Adrenal gland (tissue), 12 donors: Measurements from ENCODE around the gene AP5M1. TPM values are rescaled to one million over a fixed set of nuclear protein-coding genes. Genes with fewer than 3 reads are reported as not detected.

Experiments
- DNase-seq, 7 donors: peaks; one replicate each; pipeline ENCODE4 v3.0.0-alpha.2; 2019 to 2020
- H3K27ac ChIP-seq, 5 donors: fragments of 200-600 bp; sonication (generic) in 4 of 5; 1 replicate in 3 of 5; 2 replicates in 2 of 5; pipeline versions ENCODE4 v1.5.1 to v1.8.0; 2016 to 2020; ENCODE audit warnings: mild to moderate bottlenecking in 1 of 5
- H3K27me3 ChIP-seq: fragments of 200-600 bp; 2 replicates; pipeline ENCODE4 v1.8.0; 2021
- H3K36me3 ChIP-seq, 2 donors: fragments of 200-600 bp; replicated peaks in 1 of 2; 1 replicate in 1 of 2; 2 replicates in 1 of 2; pipeline versions ENCODE4 v1.5.1 to v1.8.0; 2018 to 2022
- H3K4me1 ChIP-seq, 2 donors: fragments of 200-600 bp; replicated peaks in 1 of 2; 1 replicate in 1 of 2; 2 replicates in 1 of 2; pipeline versions ENCODE4 v1.5.1 to v1.8.0; 2018 to 2021
- H3K4me3 ChIP-seq, 4 donors: fragments of 200-600 bp; sonication (generic) in 3 of 4; one replicate each; pipeline ENCODE4 v1.5.1; 2016 to 2018
- H3K9me3 ChIP-seq, 3 donors: fragments of 200-600 bp; sonication (generic) in 1 of 3; replicated peaks in 1 of 3; 1 replicate in 2 of 3; 2 replicates in 1 of 3; pipeline versions ENCODE4 v1.5.1 to v1.8.0; 2016 to 2021
- POLR2A ChIP-seq, 2 donors: fragments of 450-650 bp; IDR thresholded peaks; one replicate each; pipeline ENCODE4 v1.6.1; 2017; ENCODE audit warnings: antibody characterized with exemption in 2 of 2, mild to moderate bottlenecking in 2 of 2, moderate library complexity in 1 of 2
- WGBS, 4 donors: extraction: QIAGEN DNeasy Blood & Tissue Kit in 2 of 4; methylation state at CpG; one replicate each; pipeline versions ENCODE4 v1.1.5 to v1.1.7; 2013 to 2017; 5-methylcytosine and 5-hydroxymethylcytosine counted together
- intact Hi-C, 2 donors: fragments of 100-400 bp; cut with DNase I; formaldehyde crosslinking; loops; one replicate each; pipeline versions ENCODE4 v1.14.1 to v1.15.0; 2022 to 2023
- polyA plus RNA-seq, 3 donors: library from polyadenylated mRNA; stranded (reverse); fragments of 200-250 nt in 2 of 3; fragments of 350-450 nt in 1 of 3; fragmentation: Illumina TruSeq in 1 of 3; extraction: RNeasy Lipid Tissue Mini Kit (QIAGEN cat#74804) in 1 of 3; gene quantifications; one replicate each; pipeline ENCODE4 v1.2.3, GENCODE V29; 2013 to 2014
- total RNA-seq, 9 donors: library from RNA; depleted of rRNA in 4 of 9; stranded (reverse); fragments of >200 nt in 4 of 9; fragments of 120-200 nt in 1 of 9; fragmentation: NEBNext Ultra II Directional in 1 of 9; extraction: Animal tissue kit (Norgen Biotek cat#: 25700) in 1 of 9; gene quantifications; one replicate each; pipeline versions ENCODE4 v1.1.0 to v1.2.4, GENCODE V29; 2013 to 2023
- TF ChIP-seq, protein P1 (sequence below), 6 experiments: fragments of 450-650 bp in 4 of 6; fragments of 200-600 bp in 2 of 6; sonication (generic) in 1 of 6; IDR thresholded peaks; 1 replicate in 5 of 6; 2 replicates in 1 of 6; pipeline versions ENCODE4 v1.5.1 to v1.8.0; 2016 to 2021; ENCODE audit warnings: antibody characterized with exemption in 6 of 6, mild to moderate bottlenecking in 2 of 6, moderate library complexity in 1 of 6
- donor health status: healthy with polysubstance abuse.
- donor health status: Bipolar disorder and iron deficiency.
- donor health status: DM: yes; HTN: yes; CAD: no.
- donor health status: DM: no; HTN: no; CAD: no.
- donor health status: DM: no; HTN: no; CAD: no.
- donor health status: DM: yes; HTN: yes; CAD: no.

AP5M1 gene
- total and polyA plus RNA-seq, 12 donors, result 4.2 to 46.3 (median 35.1) TPM

- intact Hi-C loops, result no loop called here
These were observed 6.7 kb upstream of the AP5M1 start for GRCh38 chr14:57262117-57262516.

DNA sequence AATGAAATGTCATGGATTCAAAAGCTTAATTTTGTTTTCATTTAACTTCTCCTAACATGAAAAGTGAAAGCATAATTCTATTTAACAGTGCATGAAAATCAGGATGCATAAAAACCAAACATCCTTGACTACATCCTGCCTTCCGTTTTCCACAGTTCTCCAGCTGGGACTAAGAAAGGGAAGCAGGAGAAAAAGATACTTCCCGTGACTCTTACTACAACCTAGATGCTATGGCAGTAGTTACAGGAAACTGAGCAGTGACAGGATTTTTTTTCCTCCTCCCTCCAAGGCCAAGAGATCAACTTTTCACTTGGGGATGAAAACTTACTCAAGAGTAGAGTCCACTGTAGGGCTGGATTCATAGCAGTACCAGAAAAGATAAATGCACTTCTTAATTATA, 2.7 kb upstream of the AP5M1 start:
- TF ChIP-seq, protein P1, sequence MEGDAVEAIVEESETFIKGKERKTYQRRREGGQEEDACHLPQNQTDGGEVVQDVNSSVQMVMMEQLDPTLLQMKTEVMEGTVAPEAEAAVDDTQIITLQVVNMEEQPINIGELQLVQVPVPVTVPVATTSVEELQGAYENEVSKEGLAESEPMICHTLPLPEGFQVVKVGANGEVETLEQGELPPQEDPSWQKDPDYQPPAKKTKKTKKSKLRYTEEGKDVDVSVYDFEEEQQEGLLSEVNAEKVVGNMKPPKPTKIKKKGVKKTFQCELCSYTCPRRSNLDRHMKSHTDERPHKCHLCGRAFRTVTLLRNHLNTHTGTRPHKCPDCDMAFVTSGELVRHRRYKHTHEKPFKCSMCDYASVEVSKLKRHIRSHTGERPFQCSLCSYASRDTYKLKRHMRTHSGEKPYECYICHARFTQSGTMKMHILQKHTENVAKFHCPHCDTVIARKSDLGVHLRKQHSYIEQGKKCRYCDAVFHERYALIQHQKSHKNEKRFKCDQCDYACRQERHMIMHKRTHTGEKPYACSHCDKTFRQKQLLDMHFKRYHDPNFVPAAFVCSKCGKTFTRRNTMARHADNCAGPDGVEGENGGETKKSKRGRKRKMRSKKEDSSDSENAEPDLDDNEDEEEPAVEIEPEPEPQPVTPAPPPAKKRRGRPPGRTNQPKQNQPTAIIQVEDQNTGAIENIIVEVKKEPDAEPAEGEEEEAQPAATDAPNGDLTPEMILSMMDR (IDR thresholded peaks at IDR 0.05), result no peak
- TF ChIP-seq POLR2A (IDR thresholded peaks at IDR 0.05), result no peak
- no peaks in the 10 kb centered on the region for H3K36me3 ChIP-seq
- H3K27ac ChIP-seq, result peak overlapping the region in 1 of 5 donors; percentile 6
- intact Hi-C loops, result no loop called here
- peaks cover 12 to 46% of the 10 kb centered on the region in 2 donors for H3K4me1 ChIP-seq
- DNase-seq, result no peak
- no peaks in the 10 kb centered on the region for H3K27me3 ChIP-seq
- 9 to 25% (median 14%) methylated on average over 2 of the region's 2 CpGs for WGBS, 4 donors
- H3K4me3 ChIP-seq, result no peak overlapping the region
- H3K9me3 ChIP-seq, result no peaks in the 10 kb centered on the region

More at GRCh38 chr14:57262117-57262516, 6.7 kb upstream of the AP5M1 start:
- Histone ChIP-seq H3K36me3 (no peaks in the 10 kb centered on the region), H3K4me1 (peaks cover 5 to 26% of the 10 kb centered on the region in 2 donors), H3K27ac (no peak overlapping the region), H3K27me3 (no peaks in the 10 kb centered on the region), H3K9me3 (no peaks in the 10 kb centered on the region), H3K4me3 (no peak overlapping the region)
- TF ChIP-seq, protein P1 (IDR thresholded peaks at IDR 0.05), result no peak
- TF ChIP-seq POLR2A (IDR thresholded peaks at IDR 0.05), result no peak
- DNase-seq, result no peak

DNA sequence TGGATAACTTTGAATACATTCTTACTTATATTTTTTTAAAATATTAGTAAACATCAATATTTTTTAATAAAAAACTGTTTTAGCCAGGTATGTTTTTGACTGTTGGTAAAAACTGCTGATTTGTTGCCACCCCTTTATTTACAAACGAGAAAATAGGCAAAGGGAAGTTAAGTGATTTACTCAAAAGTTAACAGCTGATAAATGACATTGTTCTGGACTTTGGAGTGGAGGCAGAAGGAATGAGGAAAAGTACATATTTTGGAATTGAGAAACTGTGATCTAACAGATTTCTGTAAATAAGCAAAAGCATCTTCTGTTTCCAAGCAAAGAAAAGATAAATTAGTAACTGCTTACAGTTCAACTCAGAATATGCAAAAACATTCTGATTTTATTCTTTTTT, 4.5 kb downstream of the AP5M1 start:
- intact Hi-C loops, result no loop called here
- peaks cover 7 to 26% of the 10 kb centered on the region in 2 donors for H3K4me1 ChIP-seq
- no peak for DNase-seq
- TF ChIP-seq, protein P1 (IDR thresholded peaks at IDR 0.05), result no peak
- WGBS, 4 donors, result 94 to 96% (median 95%) methylated on average over 1 of the region's 1 CpG
- H3K9me3 ChIP-seq, result no peaks in the 10 kb centered on the region
- no peak overlapping the region for H3K4me3 ChIP-seq
- H3K27me3 ChIP-seq, result no peaks in the 10 kb centered on the region
- peaks cover 0 to 10% of the 10 kb centered on the region in 2 donors for H3K36me3 ChIP-seq
- H3K27ac ChIP-seq, result no peak overlapping the region

DNA sequence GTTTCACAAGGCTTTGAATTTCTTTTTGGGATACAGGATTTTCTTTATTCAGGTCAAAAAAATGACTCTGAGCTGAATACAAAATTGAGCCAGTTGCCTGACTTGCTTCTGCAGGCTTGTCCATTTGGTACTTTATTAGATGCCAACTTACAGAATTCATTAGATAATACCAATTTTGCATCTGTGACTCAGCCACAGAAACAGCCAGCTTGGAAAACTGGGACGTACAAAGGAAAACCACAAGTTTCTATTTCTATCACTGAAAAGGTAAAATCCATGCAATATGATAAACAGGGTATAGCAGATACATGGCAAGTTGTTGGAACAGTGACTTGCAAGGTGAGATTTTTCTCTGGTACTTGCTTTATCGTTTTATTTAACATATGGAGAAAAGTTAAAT, 5.8 kb downstream of the AP5M1 start:
- peaks cover 7 to 26% of the 10 kb centered on the region in 2 donors for H3K4me1 ChIP-seq
- no peak overlapping the region for H3K4me3 ChIP-seq
- intact Hi-C loops, result no loop called here
- TF ChIP-seq, protein P1 (IDR thresholded peaks at IDR 0.05), result no peak
- TF ChIP-seq POLR2A (IDR thresholded peaks at IDR 0.05), result no peak
- WGBS, 4 donors, result 86 to 92% (median 89%) methylated on average over 2 of the region's 2 CpGs
- H3K27ac ChIP-seq, result no peak overlapping the region
- peaks cover 0 to 10% of the 10 kb centered on the region in 2 donors for H3K36me3 ChIP-seq
- H3K27me3 ChIP-seq, result no peaks in the 10 kb centered on the region
- no peak for DNase-seq
- no peaks in the 10 kb centered on the region for H3K9me3 ChIP-seq
